HepG2 (cell line): Measurements from ENCODE around the gene INF2. TPM values are rescaled to one million over a fixed set of nuclear protein-coding genes. Genes with fewer than 3 reads are reported as not detected.

Experiments
- DNMT1 ChIP-seq: sonication (generic); formaldehyde crosslinking; IDR thresholded peaks from 2 replicates; pipeline ENCODE4 v1.5.1; 2020; ENCODE audit warnings: mild to moderate bottlenecking, missing genetic modification reagents
- GPN1 ChIP-seq: sonication (generic); formaldehyde crosslinking; IDR thresholded peaks from 2 replicates; pipeline ENCODE4 v1.5.1; 2020; ENCODE audit warnings: missing genetic modification reagents, borderline replicate concordance
- HHEX ChIP-seq: IDR thresholded peaks from 2 replicates; pipeline ENCODE4 v1.6.1; 2016; ENCODE audit warnings: control low read depth
- LBX2 ChIP-seq: sonication (generic); formaldehyde crosslinking; IDR thresholded peaks from 2 replicates; pipeline ENCODE4 v1.5.0; 2020; ENCODE audit warnings: missing genetic modification reagents, mild to moderate bottlenecking, borderline replicate concordance
- NCOA1 ChIP-seq: sonication (generic); formaldehyde crosslinking; IDR thresholded peaks from 2 replicates; pipeline ENCODE4 v1.9.0; 2021; ENCODE audit warnings: missing genetic modification reagents
- NFE2 ChIP-seq: sonication (generic); formaldehyde crosslinking; IDR thresholded peaks from 2 replicates; pipeline ENCODE4 v1.4.0; 2020; ENCODE audit warnings: missing genetic modification reagents
- NRL ChIP-seq: sonication (generic); formaldehyde crosslinking; IDR thresholded peaks from 2 replicates; pipeline ENCODE4 v1.5.0; 2020; ENCODE audit warnings: missing genetic modification reagents, mild to moderate bottlenecking, moderate library complexity, borderline replicate concordance
- PCBP1 ChIP-seq: fragments of 200-400 bp; formaldehyde crosslinking; IDR thresholded peaks from 2 replicates; pipeline ENCODE4 v1.6.1; 2017; ENCODE audit warnings: mild to moderate bottlenecking, low read depth, low read length, borderline replicate concordance
- PRPF4 ChIP-seq: fragments of 200-400 bp; formaldehyde crosslinking; IDR thresholded peaks from 2 replicates; pipeline ENCODE4 v1.6.1; 2016; ENCODE audit warnings: low read length, low read depth; ENCODE audit not compliant: poor library complexity, severe bottlenecking
- RAD21 ChIP-seq: fragments of 450-650 bp; formaldehyde crosslinking; IDR thresholded peaks from 2 replicates; pipeline ENCODE4 v1.5.0; 2020; ENCODE audit warnings: mild to moderate bottlenecking
- RXRA ChIP-seq: sonication (generic); formaldehyde crosslinking; IDR thresholded peaks from 2 replicates; pipeline ENCODE4 v1.5.1; 2020; ENCODE audit warnings: missing genetic modification reagents
- SRY ChIP-seq: sonication (generic); formaldehyde crosslinking; IDR thresholded peaks from 2 replicates; pipeline ENCODE4 v1.8.0; 2022; ENCODE audit warnings: mild to moderate bottlenecking, missing genetic modification reagents
- STAG1 ChIP-seq: sonication (generic); formaldehyde crosslinking; IDR thresholded peaks from 2 replicates; pipeline ENCODE4 v1.4.0; 2020; ENCODE audit warnings: missing genetic modification reagents
- ZBTB4 ChIP-seq: sonication (generic); formaldehyde crosslinking; IDR thresholded peaks from 2 replicates; pipeline ENCODE4 v1.4.0; 2020; ENCODE audit warnings: missing genetic modification reagents, mild to moderate bottlenecking, borderline replicate concordance
- ZNF138 ChIP-seq: sonication (generic); formaldehyde crosslinking; IDR thresholded peaks from 2 replicates; pipeline ENCODE4 v1.5.0; 2020; ENCODE audit warnings: mild to moderate bottlenecking, low read depth, missing genetic modification reagents
- ZNF251 ChIP-seq: sonication (generic); formaldehyde crosslinking; IDR thresholded peaks from 2 replicates; pipeline ENCODE4 v1.9.0; 2021; ENCODE audit warnings: mild to moderate bottlenecking, missing genetic modification reagents
- ZNF607 ChIP-seq: sonication (generic); formaldehyde crosslinking; IDR thresholded peaks from 2 replicates; pipeline ENCODE4 v1.5.1; 2020; ENCODE audit warnings: missing genetic modification reagents, mild to moderate bottlenecking, borderline replicate concordance
- ZNF646 ChIP-seq: sonication (generic); formaldehyde crosslinking; IDR thresholded peaks from 2 replicates; pipeline ENCODE4 v1.9.0; 2021; ENCODE audit warnings: mild to moderate bottlenecking, missing genetic modification reagents
- ZNF674 ChIP-seq: sonication (generic); formaldehyde crosslinking; IDR thresholded peaks from 2 replicates; pipeline ENCODE4 v1.5.0; 2020; ENCODE audit warnings: low read depth, mild to moderate bottlenecking, missing genetic modification reagents
- polyA plus RNA-seq, 8 experiments: library from polyadenylated mRNA; depleted of rRNA in 3 of 8; stranded (reverse) in 7 of 8; unstranded in 1 of 8; fragments of >200 nt; fragmentation: Illumina TruSeq in 4 of 8; extraction: Trizol in 4 of 8; gene quantifications; 2 replicates each; pipeline versions ENCODE4 v1.2.1 to v1.2.3, GENCODE V29; 2011 to 2016; ENCODE audit warnings: low read depth in 4 of 8, missing spikeins in 1 of 8, mixed read lengths in 1 of 8; ENCODE audit not compliant: insufficient read depth in 1 of 8
- total RNA-seq, 5 experiments: library from RNA; depleted of rRNA; stranded (reverse); fragments of >200 nt; fragmentation: Illumina TruSeq; extraction: Trizol; gene quantifications; 2 replicates each; pipeline ENCODE4 v1.2.3, GENCODE V29; 2016; ENCODE audit warnings: low read depth in 1 of 5

The INF2 gene
- total and polyA plus RNA-seq, 2 of the 13 experiments (the other 11 are each of a cell fraction or from before 2014, with no cell fraction given) = 16.4 to 26.4 TPM

GRCh38 chr14:104665657-104666522, 23.5 kb upstream of the INF2 start (continued):
- TF ChIP-seq ZNF607 = 0 out of 2 replicates have a peak, but pooled peaks have one; percentile 26
- TF ChIP-seq RXRA (CRISPR knock-in tag) = peak; percentile 91
- no peak for TF ChIP-seq ZNF674 (CRISPR knock-in tag)
- TF ChIP-seq GPN1 (CRISPR knock-in tag) = no peak
- TF ChIP-seq SRY = no peak
- no peak for TF ChIP-seq PRPF4
- no peak; the same call in 1 of the 2 replicates for TF ChIP-seq ZNF646 (CRISPR knock-in tag)
- 0 out of 2 replicates have a peak, but pooled peaks have one; percentile 25 for TF ChIP-seq NRL (CRISPR knock-in tag)
- peak; percentile 11; the same call in 1 of the 2 replicates for TF ChIP-seq STAG1 (CRISPR knock-in tag)
- TF ChIP-seq RAD21 = no peak; the same call in none of the 2 replicates
- TF ChIP-seq NFE2 (CRISPR knock-in tag) = no peak
- 0 out of 2 replicates have a peak, but pooled peaks have one; percentile 32 for TF ChIP-seq LBX2 (CRISPR knock-in tag)
- TF ChIP-seq DNMT1 (CRISPR knock-in tag) = 0 out of 2 replicates have a peak, but pooled peaks have one; percentile 21
- no peak for TF ChIP-seq NCOA1 (CRISPR knock-in tag)
- 0 out of 2 replicates have a peak, but pooled peaks have one; percentile 65 for TF ChIP-seq PCBP1
- TF ChIP-seq ZNF251 (CRISPR knock-in tag) = no peak
- no peak for TF ChIP-seq ZBTB4 (CRISPR knock-in tag)
- no peak for TF ChIP-seq HHEX
- peak; percentile 18; the same call in 1 of the 2 replicates for TF ChIP-seq ZNF138
